Measurements from ENCODE around the gene PPP1R12B.
"Not testable (repeated sequence)": the region's sequence is repeated elsewhere in the genome, so short reads cannot be mapped to it uniquely, and the experiment has no call there.

PPP1R12B gene

GRCh38 chr1:202540014-202540413 is 191.5 kb downstream of the PPP1R12B start:
- no peak for DNase-seq

- no peak for DNase-seq
Measured at GRCh38 chr1:202540448-202540847, 191.9 kb downstream of the PPP1R12B start.

GRCh38 chr1:202540858-202541257 is 192.4 kb downstream of the PPP1R12B start:
- peak; percentile 2 for DNase-seq

GRCh38 chr1:202542415-202542814 is 193.9 kb downstream of the PPP1R12B start:
- DNase-seq: not testable (repeated sequence)

DNA sequence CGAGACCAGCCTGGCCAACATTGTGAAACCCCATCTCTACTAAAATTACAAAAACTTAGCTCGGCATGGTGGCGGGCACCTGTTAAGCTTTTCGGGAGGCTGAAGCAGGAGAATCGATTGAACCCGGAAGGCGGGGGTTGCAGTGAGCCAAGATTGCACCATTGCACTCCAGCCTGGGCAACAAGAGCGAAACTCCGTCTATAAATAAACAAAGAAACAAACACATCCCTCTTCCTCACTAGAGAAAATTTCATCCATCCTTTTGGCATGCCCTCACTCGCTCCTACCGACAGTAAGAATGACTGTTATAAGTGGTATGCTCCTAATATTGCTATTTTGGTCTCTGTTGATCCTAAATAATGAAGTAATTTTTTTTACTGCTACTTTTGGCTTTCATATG is 195.0 kb downstream of the PPP1R12B start:
- not testable (repeated sequence) for DNase-seq

DNA sequence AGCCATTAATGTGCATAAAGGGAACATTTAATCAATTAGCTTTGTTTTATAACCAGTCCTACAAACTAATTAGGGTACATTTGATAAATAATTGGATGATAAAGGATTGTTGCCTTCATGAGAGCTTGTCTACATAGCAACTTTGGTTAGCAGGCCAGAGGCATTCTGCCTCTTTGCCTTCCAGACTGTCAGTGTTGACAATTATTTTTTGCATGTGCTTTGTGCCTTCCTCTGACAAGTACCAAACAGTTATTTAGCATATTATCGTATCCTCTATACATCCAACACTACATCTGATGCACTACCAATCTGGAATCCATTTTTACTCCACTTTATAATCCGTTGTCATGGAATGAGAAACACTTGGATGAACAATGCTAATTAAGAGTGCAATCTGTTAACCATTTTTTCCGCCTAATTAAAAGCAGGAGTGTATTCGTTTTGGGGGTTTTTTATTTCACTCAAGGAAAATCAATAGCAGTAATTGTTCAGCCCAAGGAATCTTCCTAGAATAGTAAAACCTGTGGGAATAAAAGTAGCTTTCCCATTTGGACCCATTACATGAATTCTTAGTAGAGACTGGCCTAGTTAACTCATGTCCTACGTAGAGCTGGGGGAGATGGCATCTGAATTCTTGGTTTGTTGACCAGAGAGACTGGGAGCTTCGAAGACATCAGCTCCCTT is 196.4 kb downstream of the PPP1R12B start:
- DNase-seq: not testable (repeated sequence)

- not testable (repeated sequence) for DNase-seq
Measured at GRCh38 chr1:202545647-202546303, 197.3 kb downstream of the PPP1R12B start.

DNA sequence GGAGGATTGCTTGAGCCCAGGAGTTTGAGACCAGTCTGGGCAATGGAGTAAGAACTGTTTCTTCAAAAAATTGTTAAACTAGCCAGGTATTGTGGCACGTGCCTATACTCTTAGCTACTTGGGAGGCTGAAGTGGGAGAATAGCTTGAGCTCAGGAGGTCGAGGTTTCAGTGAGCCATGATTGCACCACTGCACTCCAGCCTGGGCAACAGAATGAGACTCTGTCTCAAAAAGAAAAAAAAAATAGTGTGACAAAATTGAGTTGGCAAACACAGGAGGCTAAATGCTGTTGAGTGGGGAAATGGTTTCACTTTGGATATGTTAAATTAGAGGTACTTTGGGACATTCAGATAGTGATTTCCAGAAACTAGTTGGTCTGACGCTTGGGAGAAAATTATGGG is 197.9 kb downstream of the PPP1R12B start:
- DNase-seq: not testable (repeated sequence)

DNA sequence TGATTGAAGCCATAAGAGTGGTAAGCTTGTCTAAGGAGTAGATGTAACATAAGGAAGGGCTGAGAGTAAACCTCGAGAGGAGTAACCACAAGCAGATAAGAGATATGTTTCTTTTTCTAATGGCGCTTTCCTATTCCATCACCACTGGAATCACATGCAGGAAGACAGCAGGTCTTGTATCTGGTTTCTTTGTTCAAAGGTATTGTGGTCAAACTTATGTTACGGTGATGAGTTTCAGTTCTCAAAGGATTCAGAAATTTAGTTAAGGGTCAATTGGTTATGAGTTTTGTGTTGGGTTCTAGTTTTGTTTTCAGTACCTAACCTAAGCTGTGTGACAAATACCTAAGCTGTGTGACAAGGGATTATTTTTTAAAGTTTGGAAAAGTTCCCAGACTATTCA is 198.3 kb downstream of the PPP1R12B start:
- not testable (repeated sequence) for DNase-seq

DNA sequence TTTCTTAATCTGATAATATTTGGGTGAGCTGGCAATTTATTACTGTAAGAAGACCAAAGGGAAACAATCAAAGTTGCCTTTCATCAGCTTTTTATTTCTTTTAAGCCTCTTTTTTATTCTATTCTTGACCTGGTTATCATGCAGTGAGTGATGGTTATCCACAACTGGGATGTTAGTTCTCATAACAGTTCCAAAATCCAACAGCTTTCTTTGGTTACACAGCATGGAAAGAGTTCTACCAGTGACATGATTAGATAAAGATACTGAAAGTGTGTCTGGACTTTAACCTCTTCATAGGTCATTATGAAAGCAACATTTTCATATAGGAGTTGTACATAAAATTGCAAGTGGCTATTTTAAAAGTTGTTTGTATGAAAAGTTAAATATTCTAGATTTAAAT is 198.7 kb downstream of the PPP1R12B start:
- no peak for DNase-seq

- DNase-seq: not testable (repeated sequence)
Measured at GRCh38 chr1:202550088-202550487, 201.6 kb downstream of the PPP1R12B start.

GRCh38 chr1:202551683-202552082 is 203.2 kb downstream of the PPP1R12B start:
- no peak for DNase-seq

DNA sequence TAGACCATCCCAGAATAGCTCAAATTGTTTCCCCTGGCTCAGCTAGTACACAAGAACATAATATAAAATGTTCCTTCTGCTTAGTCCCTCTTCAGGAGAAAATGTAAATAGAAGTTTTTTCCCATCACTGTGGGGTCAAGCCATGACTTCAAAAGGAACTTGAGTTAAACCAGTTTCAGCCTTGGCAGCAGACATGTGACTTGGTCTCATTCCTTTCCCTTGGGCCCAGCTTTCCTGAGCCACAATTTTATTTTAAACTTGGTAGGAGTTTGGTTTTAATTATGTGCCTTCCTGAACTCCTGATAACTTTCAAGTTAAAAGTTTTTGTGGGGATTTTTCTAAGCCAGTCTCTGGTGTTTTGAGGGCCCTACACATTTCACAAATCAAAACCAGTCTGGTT is 204.1 kb downstream of the PPP1R12B start:
- not testable (repeated sequence) for DNase-seq

GRCh38 chr1:202553078-202553477 is 204.6 kb downstream of the PPP1R12B start:
- not testable (repeated sequence) for DNase-seq

GRCh38 chr1:202553560-202554038 is 205.1 kb downstream of the PPP1R12B start:
- DNase-seq: no peak

DNA sequence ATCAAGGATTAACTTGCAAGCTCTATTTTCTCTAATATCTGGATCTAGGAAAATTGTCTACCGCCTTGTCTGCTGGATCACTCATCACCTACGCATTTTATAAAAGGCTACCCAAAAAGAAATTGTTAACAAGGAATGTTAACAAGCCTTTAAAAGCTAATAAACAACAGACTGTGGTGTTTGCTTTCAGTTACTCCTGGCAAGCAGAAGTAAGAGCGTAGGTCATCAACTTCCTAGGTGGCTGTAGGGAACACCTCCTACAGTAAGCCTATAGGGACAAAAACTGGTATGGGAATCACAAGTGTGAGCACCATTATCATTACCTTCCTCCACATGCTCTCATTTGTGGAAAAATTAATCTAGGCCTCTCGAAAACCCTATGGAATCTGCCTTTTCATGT is 206.1 kb downstream of the PPP1R12B start:
- DNase-seq: not testable (repeated sequence)

GRCh38 chr1:202556037-202556436 is 207.5 kb downstream of the PPP1R12B start:
- not testable (repeated sequence) for DNase-seq

- not testable (repeated sequence) for DNase-seq
Measured at GRCh38 chr1:202557662-202558061, 209.2 kb downstream of the PPP1R12B start.

GRCh38 chr1:202561240-202561639 is 212.7 kb downstream of the PPP1R12B start:
- DNase-seq: no peak

- DNase-seq: no peak
Measured at GRCh38 chr1:202561726-202562443, 213.4 kb downstream of the PPP1R12B start.

DNA sequence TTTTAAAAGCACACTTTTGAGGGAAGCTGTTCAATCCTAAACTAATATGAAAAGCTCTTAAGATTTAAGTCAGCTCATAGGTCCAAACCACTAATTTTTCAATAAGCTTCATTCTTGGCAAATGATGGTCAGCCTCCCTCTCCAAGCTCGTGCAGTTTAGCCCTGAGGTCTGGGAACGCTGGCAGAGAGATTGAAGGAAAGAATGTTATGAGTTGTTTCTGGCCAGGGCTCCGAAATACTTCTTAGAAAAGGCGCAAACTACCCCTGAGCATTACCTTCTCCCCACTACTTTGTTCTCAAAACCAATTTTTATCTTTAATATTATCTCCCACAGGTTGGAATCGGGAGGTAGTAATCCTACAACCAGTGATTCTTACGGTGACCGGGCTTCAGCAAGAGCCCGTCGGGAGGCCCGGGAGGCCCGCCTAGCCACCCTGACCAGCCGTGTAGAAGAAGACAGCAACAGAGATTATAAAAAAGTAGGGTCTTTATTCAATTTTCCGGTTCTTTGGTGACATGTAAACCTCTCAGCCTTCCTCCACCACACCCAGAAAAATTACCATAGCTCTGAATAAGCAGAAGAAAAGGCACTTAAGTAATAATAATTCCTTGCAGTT is 214.1 kb downstream of the PPP1R12B start:
- no peak for DNase-seq

GRCh38 chr1:202563818-202564217 is 215.3 kb downstream of the PPP1R12B start:
- no peak for DNase-seq

DNA sequence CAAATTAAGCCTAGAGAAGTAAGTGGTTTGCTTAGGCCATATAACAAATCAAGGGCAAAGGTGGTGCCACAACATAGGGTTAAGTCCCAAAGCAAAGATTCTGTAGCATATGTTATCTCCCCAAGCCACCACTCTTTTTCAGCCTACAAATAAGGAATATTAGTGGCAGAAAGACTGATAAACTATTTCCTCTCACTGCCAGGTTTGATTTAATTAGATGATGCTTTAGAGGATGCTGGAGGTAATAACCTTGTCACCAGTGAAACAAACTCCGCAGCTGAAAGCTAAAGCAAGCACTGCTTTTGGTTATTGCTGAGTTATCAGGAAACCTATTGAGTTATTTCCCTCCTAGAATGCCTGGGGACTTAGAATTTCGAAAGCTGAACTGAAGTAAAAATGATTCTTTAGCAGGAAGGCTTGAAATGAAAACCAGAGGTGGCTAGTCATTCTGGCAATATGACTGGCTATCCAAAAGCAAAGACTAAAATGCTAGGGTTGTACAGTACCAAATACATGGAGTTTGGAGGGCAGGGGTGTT is 216.5 kb downstream of the PPP1R12B start:
- DNase-seq: no peak

Measured in NCI-H526 treated with DMSO at 0.1 percent for 48 hours (cell line).